HG03575 (cell line): ENCODE data around the gene UBQLNL.

Experiments used
- ATAC-seq: cut with Tn5 transposase; IDR thresholded peaks from one replicate; pipeline ENCODE4 v1.9.1; 2021; ENCODE audit not compliant: unreplicated experiment, insufficient number of reproducible peaks, low FRiP score; ENCODE audit errors: extremely low read depth

The UBQLNL gene

DNA sequence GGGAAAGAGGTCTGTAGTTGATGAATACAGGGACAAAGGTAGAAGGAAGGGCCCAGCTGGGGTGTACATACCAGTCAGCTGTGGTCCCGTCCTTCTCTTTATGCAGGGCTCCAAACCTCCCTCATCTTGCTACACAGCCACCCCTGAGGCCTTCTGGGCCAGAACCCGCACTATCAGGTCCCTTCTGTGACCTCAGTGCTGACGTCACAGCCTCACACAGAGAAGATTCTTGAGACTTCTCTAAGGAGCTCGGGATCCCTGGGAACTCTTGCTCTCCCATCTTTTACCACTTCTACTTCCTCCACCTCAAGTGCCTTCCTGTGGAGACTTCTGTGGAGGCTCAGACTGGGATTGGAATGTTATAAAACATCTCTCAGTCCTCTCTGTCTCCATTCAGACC is 6.7 kb downstream of the UBQLNL start, which contains the start of gene UBQLN3:
Gene UBQLN3 (minus strand): TSS at position 155 of the 400 bp plus-strand sequence. CDS start 399 bp downstream, outside the sequence.
- ATAC-seq, result no peak

DNA sequence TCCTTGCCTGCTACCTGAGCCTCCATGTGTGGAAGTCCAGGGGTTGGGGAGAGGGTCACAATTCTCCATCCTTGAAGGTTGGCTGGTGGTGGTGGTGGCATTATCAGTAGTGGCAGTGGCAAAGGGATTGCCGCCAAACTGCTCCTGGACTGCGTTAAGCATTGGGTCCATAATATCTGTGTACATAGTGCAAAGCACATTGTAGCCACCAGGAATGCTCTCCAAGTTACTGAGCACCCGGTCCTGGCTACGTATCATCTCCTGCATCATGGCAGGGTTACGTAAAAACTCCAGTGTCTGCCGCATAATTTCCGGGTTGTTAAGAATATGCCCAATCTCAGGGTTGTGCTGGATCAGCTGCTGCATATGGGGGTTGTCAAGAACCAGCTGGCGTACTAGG is 7.9 kb downstream of the UBQLNL start:
- no peak for ATAC-seq

DNA sequence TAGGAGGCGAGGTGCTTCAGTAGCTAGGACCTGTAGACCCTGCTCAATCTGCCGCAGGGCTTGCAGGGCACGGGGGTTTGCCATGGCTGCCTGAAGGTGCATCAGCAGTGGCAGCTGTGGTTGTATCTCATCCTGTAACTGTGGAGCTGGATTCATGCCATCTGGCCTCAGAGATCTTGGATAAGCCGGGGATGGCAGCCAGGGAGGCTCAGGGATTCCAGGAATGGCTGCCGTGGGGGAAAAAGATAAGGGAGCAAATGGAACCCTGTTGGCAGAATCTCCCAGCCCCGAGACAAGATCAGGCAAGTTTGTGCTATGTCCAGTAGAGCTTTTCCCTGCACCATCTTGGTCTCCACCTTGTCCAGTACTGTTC is 8.6 kb downstream of the UBQLNL start:
- ATAC-seq, result no peak

DNA sequence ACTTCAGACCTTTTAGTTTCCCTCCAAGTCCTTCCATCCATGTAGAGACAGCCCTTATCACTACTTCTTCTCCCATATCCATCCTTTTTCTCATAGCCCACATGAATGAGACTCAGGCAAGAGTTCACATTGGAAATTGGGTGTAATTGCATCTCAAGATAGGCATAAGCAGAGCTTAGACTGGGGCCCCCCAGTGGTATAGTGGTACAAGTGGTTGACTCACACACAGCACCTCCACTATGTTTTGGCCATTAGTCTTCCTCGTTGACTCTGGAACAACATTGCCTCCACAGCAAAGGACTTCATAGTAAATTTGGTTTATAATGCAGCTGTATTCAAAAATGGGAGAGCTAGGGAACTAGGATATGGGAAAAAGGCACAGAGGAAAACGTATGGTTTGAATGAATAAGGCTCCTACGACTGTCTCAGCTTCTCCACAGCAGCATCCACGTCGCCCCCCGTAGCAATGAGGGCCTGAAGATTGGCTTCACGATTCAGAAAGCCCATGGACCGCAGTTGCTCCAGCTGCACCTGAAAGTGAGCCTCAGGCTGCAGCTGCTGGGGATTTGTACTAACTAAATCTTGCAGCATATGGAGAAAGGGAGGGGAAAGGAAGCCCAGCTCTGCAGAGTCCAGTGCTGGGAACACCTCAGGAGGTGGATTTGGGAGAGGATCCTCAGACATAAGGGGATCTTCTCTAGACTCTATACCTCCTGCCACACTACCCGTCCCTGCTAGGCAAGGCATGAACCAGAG is 9.1 kb downstream of the UBQLNL start:
- no peak for ATAC-seq

DNA sequence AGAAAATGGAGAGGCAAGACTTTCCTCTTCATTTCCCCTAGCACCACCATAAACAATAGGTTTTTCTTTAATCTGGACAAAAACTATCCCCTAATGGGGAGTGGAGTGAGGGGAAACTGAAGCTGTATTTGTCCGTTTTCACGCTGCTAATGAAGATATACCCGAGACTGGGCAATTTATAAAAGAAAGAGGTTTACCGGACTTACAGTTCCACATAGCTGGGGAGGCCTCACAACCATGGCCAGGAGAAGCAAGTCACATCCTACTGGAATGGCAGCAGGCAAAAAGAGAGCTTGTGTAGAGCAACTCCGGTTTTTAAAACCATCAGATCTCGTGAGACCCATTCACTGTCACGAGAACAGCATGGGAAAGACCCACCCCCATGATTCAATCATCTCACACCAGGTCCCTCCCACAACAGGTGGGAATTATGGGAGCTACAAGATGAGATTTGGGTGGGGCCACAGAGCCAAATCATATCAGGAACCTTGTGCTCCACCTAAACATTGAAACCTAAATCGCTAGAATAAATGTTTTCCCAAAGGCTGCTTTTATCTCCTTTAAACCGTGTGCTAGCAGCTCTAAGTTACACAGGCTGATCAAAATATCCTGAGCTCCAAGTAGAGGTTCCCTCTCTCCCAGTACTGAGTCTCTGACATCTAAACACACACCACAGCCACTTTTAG is 11.0 kb downstream of the UBQLNL start:
- ATAC-seq, result no peak

DNA sequence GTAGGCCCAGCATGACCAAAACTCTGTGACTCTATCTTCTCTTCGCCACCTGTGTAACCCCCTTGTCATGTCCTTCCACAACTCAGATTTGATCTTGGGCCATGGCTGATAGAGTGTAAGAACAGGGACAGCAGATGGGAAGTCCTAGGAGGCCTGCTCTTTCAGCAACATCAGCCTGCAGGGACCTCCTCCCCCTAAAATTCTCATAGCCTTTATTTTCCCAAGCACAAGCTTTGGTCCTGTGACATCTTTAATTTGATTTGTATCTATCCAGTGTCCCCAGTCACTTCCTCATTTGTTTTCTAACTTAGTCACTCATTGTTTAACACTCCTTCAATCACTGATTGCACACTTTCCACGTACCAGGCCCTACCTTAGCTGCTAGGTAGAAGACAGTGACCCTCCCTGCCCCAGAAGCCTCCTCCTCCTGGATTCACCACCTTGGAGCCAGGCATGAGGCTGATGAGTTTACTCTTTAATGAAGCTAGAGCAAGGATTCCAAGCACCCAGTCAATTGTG is 12.0 kb downstream of the UBQLNL start:
- ATAC-seq, result no peak

DNA sequence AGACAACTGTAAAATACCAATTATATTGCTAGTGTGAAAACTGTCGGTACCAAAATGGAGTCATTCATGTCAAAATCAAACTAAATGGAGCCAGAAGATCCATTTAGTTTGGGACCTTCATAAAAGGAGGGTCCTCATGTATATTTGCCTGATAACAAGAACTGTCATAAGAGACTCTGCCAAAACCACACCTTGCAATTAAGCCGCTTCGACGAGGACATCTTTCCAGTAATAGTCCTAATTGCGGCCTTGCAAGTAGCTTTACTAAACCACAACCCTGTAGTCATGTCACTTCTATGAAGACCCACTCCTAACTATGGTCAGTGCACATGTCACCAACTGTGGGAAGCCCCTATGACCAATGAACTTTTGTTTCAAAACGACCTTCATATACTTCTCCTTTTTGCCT is 16.1 kb downstream of the UBQLNL start:
- ATAC-seq, result no peak

DNA sequence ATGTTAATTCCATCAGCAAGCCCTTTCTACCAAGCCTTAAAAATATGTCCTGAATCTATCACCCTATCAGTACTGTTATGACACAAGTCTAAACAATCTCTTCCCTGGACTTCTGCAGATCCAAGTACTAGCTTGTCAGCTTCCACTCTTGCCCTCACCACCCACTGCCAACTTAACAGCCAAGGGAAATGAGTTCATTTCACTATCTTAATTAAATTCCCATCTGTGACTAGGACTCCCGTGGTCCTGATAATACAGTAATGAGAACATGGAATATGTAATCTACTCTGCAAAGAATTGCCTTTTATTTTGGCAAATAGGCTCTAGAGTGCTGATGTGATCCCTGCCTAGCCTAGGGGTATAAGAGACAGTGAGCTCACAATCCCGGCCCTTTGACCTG is 16.8 kb downstream of the UBQLNL start:
- no peak for ATAC-seq

DNA sequence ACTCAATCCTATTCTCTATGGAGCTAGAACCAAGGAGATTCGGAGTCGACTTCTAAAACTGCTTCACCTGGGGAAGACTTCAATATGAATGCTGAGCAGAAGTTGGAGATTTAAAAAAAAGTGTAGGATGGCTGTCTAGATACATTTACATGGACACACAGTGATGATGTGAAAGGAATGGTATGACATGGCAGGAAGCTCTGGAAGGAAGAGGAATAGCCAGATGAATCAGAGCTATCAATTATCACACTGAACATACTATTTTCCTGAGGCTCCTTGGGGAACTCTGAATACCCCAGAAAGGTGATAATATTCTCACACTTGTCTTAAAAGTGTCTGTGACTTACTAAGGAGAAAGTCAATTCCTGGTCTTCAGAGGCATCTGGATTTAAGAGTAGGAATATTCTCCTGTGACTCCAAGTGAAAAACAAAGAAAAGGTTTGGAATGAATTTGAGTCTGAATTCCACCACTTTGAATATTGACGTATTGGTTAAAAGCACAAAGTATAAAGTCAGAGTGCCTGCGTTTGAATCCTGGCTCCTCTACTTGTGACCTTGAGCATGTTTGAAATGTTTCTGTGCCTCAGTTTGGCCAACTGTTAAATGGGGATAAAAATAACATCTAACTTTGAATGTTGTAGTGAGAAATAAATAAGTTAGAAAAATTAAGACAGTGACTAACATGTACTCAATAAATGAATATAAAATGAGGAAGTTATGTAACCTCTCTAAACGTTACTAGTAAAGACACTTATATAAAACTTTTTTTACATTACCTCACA is 26.7 kb downstream of the UBQLNL start:
- ATAC-seq, result no peak

DNA sequence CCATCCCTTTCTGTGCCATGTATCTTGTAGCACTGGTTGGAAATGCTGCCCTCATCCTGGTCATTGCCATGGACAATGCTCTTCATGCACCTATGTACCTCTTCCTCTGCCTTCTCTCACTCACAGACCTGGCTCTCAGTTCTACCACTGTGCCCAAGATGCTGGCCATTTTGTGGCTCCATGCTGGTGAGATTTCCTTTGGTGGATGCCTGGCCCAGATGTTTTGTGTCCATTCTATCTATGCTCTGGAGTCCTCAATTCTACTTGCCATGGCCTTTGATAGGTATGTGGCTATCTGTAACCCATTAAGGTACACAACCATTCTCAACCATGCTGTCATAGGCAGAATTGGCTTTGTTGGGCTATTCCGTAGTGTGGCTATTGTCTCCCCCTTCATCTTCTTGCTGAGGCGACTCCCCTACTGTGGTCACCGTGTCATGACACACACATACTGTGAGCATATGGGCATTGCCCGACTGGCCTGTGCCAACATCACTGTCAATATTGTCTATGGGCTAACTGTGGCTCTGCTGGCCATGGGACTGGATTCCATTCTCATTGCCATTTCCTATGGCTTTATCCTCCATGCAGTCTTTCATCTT is 27.6 kb downstream of the UBQLNL start:
- no peak for ATAC-seq

DNA sequence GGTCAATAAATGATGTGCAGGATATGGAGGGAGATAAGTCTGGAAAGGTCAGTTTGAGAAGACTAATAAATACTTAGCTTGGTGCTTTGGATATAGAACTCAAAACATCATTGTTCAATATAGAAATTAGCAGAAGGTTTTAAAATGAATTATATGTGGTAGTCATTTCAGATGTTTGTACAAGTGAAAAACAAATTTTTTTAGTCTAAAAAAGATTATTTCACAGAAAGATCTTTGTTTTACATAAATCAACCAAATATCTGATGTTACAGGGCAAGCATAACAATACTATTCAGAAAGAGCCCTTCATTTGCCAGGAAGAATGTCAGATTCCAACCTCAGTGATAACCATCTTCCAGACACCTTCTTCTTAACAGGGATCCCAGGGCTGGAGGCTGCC is 28.1 kb downstream of the UBQLNL start, which contains the start of gene OR52D1:
Gene OR52D1 (plus strand): TSS at position 301 of the 400 bp plus-strand sequence. CDS start 22 bp downstream, at position 323.
- ATAC-seq, result no peak

DNA sequence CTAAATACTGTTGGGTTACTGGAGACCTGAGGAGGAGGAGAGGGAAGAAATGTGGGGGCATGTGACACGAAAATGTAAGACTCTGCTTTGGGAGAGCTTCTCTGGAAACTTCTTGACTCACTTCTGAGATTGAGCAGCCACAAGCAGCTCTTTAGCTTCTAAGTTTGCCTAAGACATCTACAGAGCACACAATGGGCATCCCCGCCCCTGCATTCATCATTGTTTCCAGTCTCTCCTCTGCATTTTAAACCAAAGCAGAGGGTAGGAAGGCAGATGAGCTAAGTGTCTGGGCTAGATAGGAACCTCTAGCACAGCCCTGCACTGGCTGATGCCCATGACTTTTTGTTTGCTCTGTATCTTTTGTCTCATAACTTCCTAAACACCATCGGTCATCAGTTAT is 30.1 kb downstream of the UBQLNL start:
- ATAC-seq, result no peak

DNA sequence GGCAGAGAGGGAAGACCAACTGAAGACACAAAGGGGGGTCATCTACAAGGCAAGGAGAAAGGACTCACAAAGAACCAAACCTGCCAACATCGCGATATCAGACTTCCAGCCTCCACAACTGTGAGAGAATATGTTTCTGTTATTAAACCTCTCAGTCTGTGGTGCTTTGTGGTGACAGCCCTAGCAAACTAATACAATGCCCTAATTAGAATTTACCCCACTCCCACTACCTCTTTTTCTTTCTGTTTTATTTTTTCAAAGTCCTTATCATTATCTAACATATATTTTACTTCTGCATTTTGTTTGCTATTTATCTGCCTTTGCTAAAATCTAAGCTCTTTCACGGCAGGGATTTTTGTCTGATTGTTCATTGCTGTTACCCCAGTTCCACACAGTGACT is 30.5 kb downstream of the UBQLNL start:
- ATAC-seq, result no peak

DNA sequence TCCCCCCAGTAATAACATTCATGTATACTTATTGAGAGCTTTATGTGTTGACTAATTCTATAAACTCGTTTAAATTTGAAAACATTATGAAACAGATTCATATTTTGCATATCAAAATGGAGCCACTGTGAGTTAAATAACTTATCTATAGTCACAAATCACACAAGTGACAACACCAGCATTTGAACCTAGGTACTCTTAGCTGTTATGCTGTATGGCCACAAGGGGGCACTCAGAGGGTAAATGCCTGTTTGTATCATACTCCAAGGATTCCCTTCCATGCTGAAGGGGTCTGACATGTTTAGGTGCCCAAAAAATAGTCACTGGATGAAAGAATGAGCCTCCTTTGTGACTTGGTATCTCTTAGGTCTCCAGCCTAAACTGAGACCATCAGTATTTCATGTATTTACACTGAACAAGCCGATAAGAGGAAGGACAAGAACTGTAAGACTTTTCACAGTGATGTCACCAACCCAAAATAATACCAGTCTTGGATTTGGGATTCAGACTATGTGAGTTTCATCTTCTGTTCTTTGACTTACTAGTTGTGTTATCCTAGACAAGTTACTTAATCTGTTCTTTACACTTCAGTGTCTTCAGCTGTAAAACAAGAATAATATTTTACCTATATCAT is 40.2 kb downstream of the UBQLNL start:
- no peak for ATAC-seq

DNA sequence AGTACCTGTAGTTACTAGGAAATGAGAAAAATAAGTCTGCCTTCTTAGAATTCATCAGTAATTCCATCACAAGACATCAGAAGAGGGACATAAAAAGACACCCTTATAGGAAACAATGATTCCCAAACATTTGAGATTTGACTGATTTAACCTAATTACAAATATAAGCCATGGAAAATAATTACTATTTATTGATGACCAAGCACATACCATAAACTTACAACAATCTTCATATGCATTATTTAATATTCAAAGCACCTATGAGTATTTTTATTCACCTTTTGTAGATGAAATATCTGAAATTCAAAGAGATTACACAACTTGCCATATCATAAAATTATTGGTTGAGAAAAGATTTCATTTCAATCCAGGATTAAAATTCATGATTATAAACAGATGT is 42.6 kb downstream of the UBQLNL start:
- ATAC-seq, result no peak

DNA sequence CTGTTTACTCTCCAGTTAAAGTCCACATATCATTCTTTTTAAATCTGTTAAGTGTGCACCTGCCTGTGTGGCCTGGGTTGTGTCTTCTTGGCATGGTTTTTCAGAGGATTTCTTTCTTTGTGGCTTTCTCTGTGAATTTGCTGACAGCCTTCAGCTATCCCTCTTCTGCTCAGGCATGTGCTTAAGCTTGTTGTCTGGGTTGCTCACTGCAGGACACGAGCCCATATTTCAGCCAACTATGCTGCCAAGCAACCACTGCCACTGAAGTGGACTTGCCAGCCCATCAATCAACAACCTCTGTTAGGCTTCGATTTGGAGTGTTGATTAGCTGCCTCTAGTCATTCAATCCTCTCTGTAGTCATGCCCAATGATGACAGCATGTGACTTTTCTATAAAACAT is 49.0 kb downstream of the UBQLNL start:
- no peak for ATAC-seq
